GM21526 (cell line): ENCODE measurements around the gene SCMH1.
"Not testable (repeated sequence)": the region's sequence is repeated elsewhere in the genome, so short reads cannot be mapped to it uniquely, and the experiment has no call there.

Experiments used
- ATAC-seq: cut with Tn5 transposase; IDR thresholded peaks from one replicate; pipeline ENCODE4 v1.9.1; 2021; ENCODE audit warnings: moderate library complexity; ENCODE audit not compliant: unreplicated experiment, low FRiP score

SCMH1 gene

DNA sequence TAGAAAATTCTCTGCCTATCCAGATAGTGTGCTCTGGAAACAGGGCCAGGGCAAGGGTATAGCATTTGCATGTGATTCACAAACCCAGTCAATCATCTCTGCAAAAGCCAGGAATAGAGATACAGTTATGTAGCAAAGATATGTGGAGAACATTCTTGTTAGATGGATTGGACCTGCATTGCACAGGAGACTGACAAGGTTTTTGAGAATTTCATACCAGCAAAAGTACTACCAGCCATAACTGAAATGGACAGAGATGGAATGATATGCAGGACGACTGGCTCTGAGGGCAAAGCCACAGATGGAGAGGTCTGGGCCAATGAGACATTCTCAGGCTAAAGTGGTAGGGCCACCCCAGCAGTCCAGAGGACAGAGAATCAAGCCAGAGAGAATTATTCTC is 24.7 kb downstream of the SCMH1 start:
- no peak for ATAC-seq

DNA sequence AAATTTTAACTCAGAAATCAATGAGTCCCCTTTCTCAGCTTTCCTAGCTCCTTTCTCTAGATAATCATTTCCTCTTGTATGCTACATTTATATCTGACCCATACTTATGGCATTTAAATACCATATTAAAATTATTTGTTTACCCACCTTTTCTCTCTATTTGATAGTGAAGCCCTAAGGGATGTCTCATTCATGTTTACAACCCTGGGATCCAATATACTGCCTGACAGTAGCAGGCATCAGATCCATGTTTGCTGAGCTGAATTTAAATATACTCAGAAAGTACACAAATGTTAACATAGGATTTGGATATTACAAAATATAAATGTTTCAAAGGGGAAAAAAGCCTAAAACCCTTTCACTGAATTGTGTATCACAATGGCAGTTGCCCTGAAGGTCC is 26.5 kb downstream of the SCMH1 start:
- no peak for ATAC-seq

DNA sequence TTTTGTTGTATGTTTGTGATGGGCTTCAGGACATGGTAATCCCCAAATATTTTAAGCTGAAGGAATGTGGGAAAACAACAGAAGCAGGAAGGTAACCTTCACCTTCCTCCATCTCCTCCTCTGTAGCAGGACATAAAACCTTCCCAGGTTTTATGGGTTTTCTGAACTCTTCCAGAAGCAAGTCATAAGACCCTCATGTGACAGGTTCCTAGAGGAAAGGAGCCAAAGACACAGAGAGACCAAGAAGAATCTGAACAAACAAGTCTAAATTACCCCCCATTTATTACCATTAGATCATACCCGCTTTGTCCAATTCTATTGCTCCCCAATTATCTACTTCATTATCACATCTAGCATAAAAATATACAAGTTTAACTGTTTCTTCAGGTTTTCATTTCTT is 28.8 kb downstream of the SCMH1 start:
- no peak for ATAC-seq

- ATAC-seq = not testable (repeated sequence)
Observed at GRCh38 chr1:41211608-41212007, 30.5 kb downstream of the SCMH1 start.

DNA sequence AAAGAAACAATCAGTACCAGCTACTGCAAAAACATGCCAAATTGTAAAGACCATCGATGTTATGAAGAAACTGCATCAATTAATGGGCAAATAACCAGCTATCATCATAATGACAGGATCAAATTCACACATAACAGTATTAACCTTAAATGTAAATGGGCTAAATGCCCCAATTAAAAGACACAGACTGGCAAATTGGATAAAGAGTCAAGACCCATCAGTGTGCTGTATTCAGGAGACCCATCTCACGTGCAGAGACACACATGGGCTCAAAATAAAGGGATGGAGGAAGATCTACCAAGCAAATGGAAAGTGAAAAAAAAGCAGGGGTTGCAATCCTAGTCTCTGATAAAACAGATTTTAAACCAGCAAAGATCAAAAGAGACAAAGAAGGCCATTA is 35.1 kb downstream of the SCMH1 start:
- ATAC-seq = not testable (repeated sequence)

DNA sequence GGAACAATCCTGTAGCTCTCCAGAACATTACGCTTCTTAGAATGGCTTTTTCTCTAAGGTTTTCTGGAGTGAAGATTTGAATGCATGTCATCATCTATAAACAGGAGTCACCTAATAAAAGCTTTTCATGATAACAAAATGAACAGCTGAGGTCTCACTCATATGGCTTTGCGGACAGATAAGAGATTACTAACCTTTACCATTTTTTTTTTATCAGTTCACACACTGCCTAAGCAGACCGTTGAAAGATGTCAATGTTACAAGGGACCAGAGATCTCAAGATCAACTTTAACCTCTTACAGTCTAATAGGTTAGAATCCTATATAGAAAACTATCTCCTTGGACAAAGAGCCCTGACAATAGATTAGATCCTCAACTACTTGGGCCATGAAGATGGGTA is 41.4 kb downstream of the SCMH1 start:
- ATAC-seq = no peak

DNA sequence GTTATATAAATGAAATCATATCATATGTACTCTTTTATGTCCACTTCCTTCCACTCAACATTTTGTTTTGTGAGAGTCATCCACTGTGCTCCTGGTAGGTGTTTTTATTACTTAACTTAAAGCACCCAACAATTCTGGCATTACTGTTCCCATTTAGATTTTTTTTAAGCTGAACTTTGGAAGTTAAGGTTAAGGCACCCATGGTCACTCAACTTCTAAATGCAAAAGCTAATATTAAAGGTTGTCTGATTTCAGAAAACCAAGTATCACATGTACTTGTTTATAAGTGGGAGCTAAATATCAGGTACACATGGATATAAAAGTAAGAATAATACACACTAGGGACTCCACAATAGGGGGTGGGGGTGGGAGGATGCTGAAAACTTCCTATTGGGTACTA is 42.7 kb downstream of the SCMH1 start:
- no peak for ATAC-seq

- no peak for ATAC-seq
Observed at GRCh38 chr1:41192456-41193178, 49.5 kb downstream of the SCMH1 start.

GRCh38 chr1:41184446-41184845 is 57.7 kb downstream of the SCMH1 start:
- no peak for ATAC-seq

DNA sequence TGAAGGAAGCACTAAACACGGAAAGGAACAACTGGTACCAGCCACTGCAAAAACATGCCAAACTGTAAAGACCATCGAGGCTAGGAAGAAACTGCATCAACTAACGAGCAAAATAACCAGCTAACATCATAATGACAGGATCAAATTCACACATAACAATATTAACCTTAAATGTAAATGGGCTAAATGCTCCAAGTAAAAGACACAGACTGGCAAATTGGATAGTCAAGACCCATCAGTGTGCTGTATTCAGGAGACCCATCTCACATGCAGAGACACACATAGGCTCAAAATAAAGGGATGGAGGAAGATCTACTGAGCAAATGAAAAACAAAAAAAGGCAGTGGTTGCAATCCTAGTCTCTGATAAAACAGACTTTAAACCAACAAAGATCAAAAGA is 63.9 kb downstream of the SCMH1 start:
- not testable (repeated sequence) for ATAC-seq

GRCh38 chr1:41175546-41175945 is 66.6 kb downstream of the SCMH1 start:
- no peak for ATAC-seq

- no peak for ATAC-seq
Observed at GRCh38 chr1:41174170-41174569, 67.9 kb downstream of the SCMH1 start.

DNA sequence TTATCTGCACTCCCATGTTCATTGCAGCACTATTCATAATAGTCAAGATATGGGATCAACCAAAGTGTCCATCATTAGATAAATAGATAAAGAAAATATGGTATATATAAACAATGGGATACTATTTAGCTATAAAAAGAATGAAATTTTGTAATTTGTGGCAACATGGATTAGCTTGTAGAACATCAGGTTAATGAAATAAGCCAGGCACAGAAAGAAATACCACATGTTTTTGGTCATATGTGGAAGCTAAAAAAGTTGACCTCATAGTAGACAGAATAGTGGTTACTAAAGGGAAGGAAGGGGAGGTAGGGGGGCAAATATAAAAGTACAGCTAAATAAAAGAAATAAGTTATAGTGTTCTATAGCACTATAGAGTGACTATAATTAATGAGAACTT is 68.5 kb downstream of the SCMH1 start:
- ATAC-seq = no peak

GRCh38 chr1:41171266-41171874 is 70.7 kb downstream of the SCMH1 start:
- no peak for ATAC-seq

GRCh38 chr1:41169799-41170180 is 72.3 kb downstream of the SCMH1 start:
- no peak for ATAC-seq

DNA sequence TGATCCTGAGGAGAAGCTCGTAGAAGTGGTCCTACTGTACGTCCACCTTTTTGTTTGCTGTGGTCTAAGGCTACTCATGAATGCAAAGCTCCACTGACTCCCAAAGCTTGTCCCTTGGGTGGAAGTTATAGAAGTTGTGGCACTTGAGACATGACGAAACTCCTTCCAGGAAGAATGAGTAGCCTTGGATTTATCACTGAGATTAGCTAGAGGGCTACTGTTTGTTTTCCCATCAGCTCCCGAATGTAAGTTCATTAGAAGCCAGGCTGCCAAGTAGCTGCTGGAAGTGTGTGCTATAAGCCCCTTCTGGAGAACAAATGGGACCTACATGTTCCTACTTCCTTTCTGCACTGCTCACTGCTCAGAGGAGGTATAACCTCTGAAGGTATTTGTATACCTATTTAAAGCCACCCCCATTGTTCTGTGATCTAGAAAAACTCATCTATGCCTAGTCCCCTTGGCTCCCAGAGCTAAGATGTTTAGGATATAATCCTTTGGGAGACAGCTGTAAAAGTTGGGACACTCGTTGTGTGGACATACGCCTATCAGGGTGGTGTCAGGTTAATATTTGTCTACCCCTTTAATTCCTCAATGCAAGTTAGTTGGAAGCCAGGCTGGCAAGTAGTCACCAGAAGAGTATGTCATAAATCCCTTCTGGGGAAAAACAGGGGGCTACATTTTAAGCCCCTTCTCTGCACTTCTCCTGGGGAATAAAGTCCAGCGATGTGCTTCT is 72.9 kb downstream of the SCMH1 start:
- ATAC-seq = no peak

DNA sequence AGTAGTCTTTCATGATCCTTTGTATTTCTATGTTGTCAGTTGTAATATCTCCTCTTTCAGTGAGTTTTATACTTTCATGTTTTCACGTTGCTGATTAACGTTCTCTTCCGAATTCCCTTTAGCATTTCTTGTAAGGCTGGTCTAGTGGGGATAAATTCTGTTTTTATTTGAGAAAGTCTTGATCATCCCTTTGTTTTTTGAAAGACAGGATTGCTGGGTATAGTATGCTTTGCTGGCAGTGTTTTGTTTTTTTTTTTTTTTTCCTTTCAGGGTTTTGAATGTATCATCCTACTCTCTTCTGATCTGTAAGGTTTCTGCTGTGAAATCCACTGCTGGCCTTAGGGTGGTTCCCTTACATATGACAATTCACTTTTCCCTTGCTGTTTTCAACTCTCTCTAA is 74.4 kb downstream of the SCMH1 start:
- no peak for ATAC-seq

DNA sequence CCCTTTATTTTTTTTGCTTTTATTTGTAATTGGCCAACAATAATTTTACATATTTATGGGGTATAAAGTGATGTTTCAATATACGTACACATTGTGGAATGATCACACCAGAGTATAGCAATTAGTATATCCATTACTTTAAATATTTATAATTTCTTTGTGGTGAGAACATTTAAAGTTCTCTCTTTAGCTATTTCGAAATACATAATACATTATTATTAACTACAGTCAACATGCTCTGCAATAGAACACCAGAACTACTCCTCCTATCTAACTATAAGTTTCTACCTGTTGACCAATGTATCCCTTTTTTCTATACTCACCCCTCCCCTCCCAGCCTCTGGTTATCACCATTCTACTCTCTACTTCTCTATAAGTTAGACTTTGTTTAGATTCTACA is 77.4 kb downstream of the SCMH1 start:
- ATAC-seq = no peak

DNA sequence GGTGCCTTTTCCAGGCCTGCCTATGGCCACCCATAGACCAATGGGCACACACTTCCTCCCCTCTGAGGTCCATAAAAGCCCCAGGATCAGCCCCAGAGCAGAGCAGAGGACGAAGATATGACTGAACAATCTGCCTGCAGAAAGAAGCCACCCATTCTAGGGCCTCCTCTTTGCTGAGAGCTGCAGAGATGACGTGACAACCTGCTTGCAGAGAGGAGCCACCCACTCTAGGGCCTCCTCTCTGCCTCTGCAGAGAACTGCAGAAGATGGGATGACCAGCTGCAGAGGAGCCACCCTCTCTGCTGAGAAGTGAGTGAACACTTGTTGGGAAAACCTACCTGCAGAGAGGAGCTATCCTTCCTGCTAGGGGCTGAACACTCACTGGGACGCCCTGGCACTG is 79.7 kb downstream of the SCMH1 start:
- no peak for ATAC-seq

- ATAC-seq = no peak
Observed at GRCh38 chr1:41161846-41162245, 80.3 kb downstream of the SCMH1 start.

GRCh38 chr1:41160498-41161110 is 81.5 kb downstream of the SCMH1 start:
- ATAC-seq = no peak
